Neural cell (in vitro differentiated cells): ENCODE results near the gene ATOH8. TPM values are rescaled to one million over a fixed set of nuclear protein-coding genes. Genes with fewer than 3 reads are reported as not detected.

Experiments
- H2AFZ ChIP-seq: fragments of 200-600, 300-800 bp; sonication (generic), shearing (Covaris generic); 2 replicates; pipeline ENCODE4 v1.6.0; 2014; ENCODE audit warnings: low read depth, mild to moderate bottlenecking, antibody characterized with exemption, low read length, moderate library complexity
- H3F3A ChIP-seq: fragments of 200-600 bp; shearing (Covaris generic); 2 replicates; pipeline ENCODE4 v1.6.1; 2016; ENCODE audit warnings: mild to moderate bottlenecking, moderate library complexity, mixed read lengths, antibody characterized with exemption, low read length; ENCODE audit not compliant: insufficient read depth, poor library complexity, severe bottlenecking
- H3K27ac ChIP-seq: fragments of 200-600, 300-800 bp; sonication (generic), shearing (Covaris generic); 2 replicates; pipeline ENCODE4 v1.5.1; 2014; ENCODE audit warnings: mild to moderate bottlenecking, low read length, moderate library complexity
- H3K27me3 ChIP-seq: fragments of 300-800, 200-600 bp; sonication (generic), shearing (Covaris generic); 2 replicates; pipeline ENCODE4 v1.6.0; 2014; ENCODE audit warnings: mild to moderate bottlenecking, low read depth, low read length, moderate library complexity; ENCODE audit not compliant: insufficient read depth
- H3K36me3 ChIP-seq: fragments of 300-800, 200-600 bp; sonication (generic), shearing (Covaris generic); 2 replicates; pipeline ENCODE4 v1.5.1; 2014; ENCODE audit warnings: mild to moderate bottlenecking, antibody characterized with exemption, low read length, moderate library complexity; ENCODE audit not compliant: insufficient read depth
- H3K4me2 ChIP-seq: fragments of 300-800, 200-600 bp; sonication (generic), shearing (Covaris generic); 2 replicates; pipeline ENCODE4 v1.6.0; 2014; ENCODE audit warnings: mild to moderate bottlenecking, low read length
- H3K4me3 ChIP-seq: fragments of 300-800, 200-600 bp; sonication (generic), shearing (Covaris generic); 2 replicates; pipeline ENCODE4 v1.5.1; 2014; ENCODE audit warnings: mild to moderate bottlenecking, low read length, moderate library complexity
- H3K79me2 ChIP-seq: fragments of 200-600 bp; shearing (Covaris generic); replicated peaks from 2 replicates; pipeline ENCODE4 v1.6.0; 2014; ENCODE audit warnings: mild to moderate bottlenecking, low read length, moderate library complexity; ENCODE audit not compliant: insufficient read depth
- H3K9ac ChIP-seq: fragments of 300-800, 200-600 bp; sonication (generic), shearing (Covaris generic); 2 replicates; pipeline ENCODE4 v1.6.1; 2016; ENCODE audit warnings: mild to moderate bottlenecking, low read length, mixed read lengths
- H3K9me2 ChIP-seq: fragments of 200-600 bp; shearing (Covaris generic); 2 replicates; pipeline ENCODE4 v1.6.1; 2016; ENCODE audit warnings: mild to moderate bottlenecking, low read length, mixed read lengths; ENCODE audit not compliant: insufficient read depth
- H3K9me3 ChIP-seq: fragments of 200-600, 300-800 bp; sonication (generic), shearing (Covaris generic); 2 replicates; pipeline ENCODE4 v1.6.1; 2016; ENCODE audit warnings: mild to moderate bottlenecking, mixed run types, low read length, moderate library complexity, mixed read lengths
- H4K20me1 ChIP-seq: fragments of 200-600 bp; shearing (Covaris generic); 2 replicates; pipeline ENCODE4 v1.6.1; 2016; ENCODE audit warnings: mild to moderate bottlenecking, mixed run types; ENCODE audit not compliant: insufficient read depth
- CTCF ChIP-seq: fragments of 450-650 bp; IDR thresholded peaks from 2 replicates; pipeline ENCODE4 v1.5.1; 2014; ENCODE audit warnings: antibody characterized with exemption, mild to moderate bottlenecking, moderate library complexity; ENCODE audit not compliant: poor library complexity, severe bottlenecking
- EP300 ChIP-seq: fragments of 450-650 bp; conservative IDR thresholded peaks from 2 replicates; pipeline ENCODE4 v1.6.1; 2014; ENCODE audit warnings: antibody characterized with exemption, mild to moderate bottlenecking, moderate library complexity; ENCODE audit not compliant: poor library complexity, severe bottlenecking
- EZH2 ChIP-seq: fragments of 200-600, 300-800 bp; shearing (Covaris generic), sonication (generic); IDR thresholded peaks from 2 replicates; pipeline ENCODE4 v1.6.1; 2014; ENCODE audit warnings: antibody characterized with exemption, low read length, borderline replicate concordance, mild to moderate bottlenecking; ENCODE audit not compliant: insufficient read depth, poor library complexity, severe bottlenecking
- MXI1 ChIP-seq: fragments of 450-650 bp; conservative IDR thresholded peaks from 2 replicates; pipeline ENCODE4 v1.6.1; 2014; ENCODE audit warnings: antibody characterized with exemption, mild to moderate bottlenecking; ENCODE audit not compliant: poor library complexity, severe bottlenecking
- POLR2AphosphoS5 ChIP-seq: IDR thresholded peaks from 2 replicates; pipeline ENCODE4 v1.6.1; 2012
- RAD21 ChIP-seq: fragments of 450-650 bp; conservative IDR thresholded peaks from 2 replicates; pipeline ENCODE4 v1.6.1; 2014; ENCODE audit warnings: antibody characterized with exemption, mild to moderate bottlenecking, moderate library complexity
- REST ChIP-seq: IDR thresholded peaks from 2 replicates; pipeline ENCODE4 v1.6.1; 2012; ENCODE audit warnings: borderline replicate concordance
- SMC3 ChIP-seq: fragments of 450-650 bp; conservative IDR thresholded peaks from 2 replicates; pipeline ENCODE4 v1.6.1; 2014; ENCODE audit warnings: antibody characterized with exemption, mild to moderate bottlenecking, moderate library complexity; ENCODE audit not compliant: poor library complexity
- TAF1 ChIP-seq: IDR thresholded peaks from 2 replicates; pipeline ENCODE4 v1.6.1; 2012; ENCODE audit warnings: low read depth
- polyA plus RNA-seq: library from polyadenylated mRNA; depleted of rRNA; stranded (reverse); fragments of >200 nt; gene quantifications from 2 replicates; pipeline ENCODE4 v1.2.3, GENCODE V29; 2014

Gene ATOH8
- polyA plus RNA-seq, 1 donor from 2014 or later = 1.6 TPM

GRCh38 chr2:85760371-85760770 lies 6.6 kb downstream of the ATOH8 start:
- H3K9me2 ChIP-seq = no peaks in the 10 kb centered on the region
- no peak overlapping the region for H2AFZ ChIP-seq
- no peak overlapping the region for H3K4me2 ChIP-seq
- H3K27ac ChIP-seq = no peak overlapping the region
- no peak overlapping the region for H3K9ac ChIP-seq
- peaks cover 6% of the 10 kb centered on the region for H3K79me2 ChIP-seq
- TF ChIP-seq CTCF = no peak
- no peak for TF ChIP-seq EP300
- TF ChIP-seq SMC3 = no peak
- no peak for TF ChIP-seq POLR2AphosphoS5
- no peak for TF ChIP-seq MXI1
- no peak for TF ChIP-seq EZH2
- TF ChIP-seq RAD21 = no peak
- TF ChIP-seq TAF1 = no peak
- TF ChIP-seq REST = no peak
- H3K27me3 ChIP-seq = no peaks in the 10 kb centered on the region
- no peaks in the 10 kb centered on the region for H3K36me3 ChIP-seq
- no peaks in the 10 kb centered on the region for H3K9me3 ChIP-seq
- no peak overlapping the region for H3K4me3 ChIP-seq
- no peaks in the 10 kb centered on the region for H4K20me1 ChIP-seq
- no peaks in the 10 kb centered on the region for H3F3A ChIP-seq

- Histone ChIP-seq H3K4me3 (no peak overlapping the region), H3K9ac (no peak overlapping the region), H3K9me2 (no peaks in the 10 kb centered on the region), H3K36me3 (no peaks in the 10 kb centered on the region), H3K4me2 (no peak overlapping the region), H2AFZ (no peak overlapping the region), H3F3A (no peaks in the 10 kb centered on the region), H3K27ac (no peak overlapping the region), H3K79me2 (peaks cover 6% of the 10 kb centered on the region), H4K20me1 (no peaks in the 10 kb centered on the region), H3K9me3 (no peaks in the 10 kb centered on the region), H3K27me3 (no peaks in the 10 kb centered on the region)
- no peak for TF ChIP-seq RAD21
- TF ChIP-seq EZH2 = no peak
- TF ChIP-seq SMC3 = no peak
These were observed 7.1 kb downstream of the ATOH8 start for GRCh38 chr2:85760872-85761271.

GRCh38 chr2:85761512-85761944 lies 7.7 kb downstream of the ATOH8 start:
- TF ChIP-seq EP300 = no peak
- no peak for TF ChIP-seq MXI1
- no peak for TF ChIP-seq CTCF
- no peak for TF ChIP-seq TAF1
- TF ChIP-seq SMC3 = no peak
- no peak for TF ChIP-seq EZH2
- TF ChIP-seq REST = no peak
- TF ChIP-seq POLR2AphosphoS5 = no peak
- TF ChIP-seq RAD21 = no peak
- H3K79me2 ChIP-seq = peaks cover 1% of the 10 kb centered on the region
- H3K9ac ChIP-seq = no peak overlapping the region
- no peak overlapping the region for H3K4me2 ChIP-seq
- H3F3A ChIP-seq = no peaks in the 10 kb centered on the region
- H3K27ac ChIP-seq = no peak overlapping the region
- H3K9me3 ChIP-seq = no peaks in the 10 kb centered on the region
- no peaks in the 10 kb centered on the region for H3K27me3 ChIP-seq
- H4K20me1 ChIP-seq = no peaks in the 10 kb centered on the region
- no peaks in the 10 kb centered on the region for H3K36me3 ChIP-seq
- no peak overlapping the region for H2AFZ ChIP-seq
- no peaks in the 10 kb centered on the region for H3K9me2 ChIP-seq
- no peak overlapping the region for H3K4me3 ChIP-seq
